ENCODE measurements around the gene SLC25A3.

DNA sequence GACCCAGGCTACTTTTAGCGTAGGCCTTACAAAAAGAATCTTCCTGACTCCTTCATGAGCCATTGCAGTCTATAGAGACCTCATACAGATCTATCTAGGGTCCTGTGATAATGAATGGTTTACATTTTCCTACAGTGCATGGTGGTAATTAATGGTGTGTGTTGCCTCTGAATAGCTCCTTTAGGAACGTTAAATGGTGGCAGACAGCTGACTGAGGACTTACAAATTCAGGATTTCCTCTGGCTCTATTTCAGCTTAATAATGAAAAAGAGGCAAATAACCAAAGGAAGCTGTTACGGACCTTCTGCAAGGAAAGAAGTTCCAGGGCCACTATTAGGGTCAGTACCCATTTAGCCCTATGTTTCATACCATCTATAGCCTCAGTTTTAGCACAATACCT lies 46.0 kb downstream of the SLC25A3 start:
- TF ChIP-seq EP300 (IDR thresholded peaks at IDR 0.05; ENCODE audit: low read depth) (no peak), POLR2A (IDR thresholded peaks at IDR 0.05) (no peak)
- TF ChIP-seq, protein P1, sequence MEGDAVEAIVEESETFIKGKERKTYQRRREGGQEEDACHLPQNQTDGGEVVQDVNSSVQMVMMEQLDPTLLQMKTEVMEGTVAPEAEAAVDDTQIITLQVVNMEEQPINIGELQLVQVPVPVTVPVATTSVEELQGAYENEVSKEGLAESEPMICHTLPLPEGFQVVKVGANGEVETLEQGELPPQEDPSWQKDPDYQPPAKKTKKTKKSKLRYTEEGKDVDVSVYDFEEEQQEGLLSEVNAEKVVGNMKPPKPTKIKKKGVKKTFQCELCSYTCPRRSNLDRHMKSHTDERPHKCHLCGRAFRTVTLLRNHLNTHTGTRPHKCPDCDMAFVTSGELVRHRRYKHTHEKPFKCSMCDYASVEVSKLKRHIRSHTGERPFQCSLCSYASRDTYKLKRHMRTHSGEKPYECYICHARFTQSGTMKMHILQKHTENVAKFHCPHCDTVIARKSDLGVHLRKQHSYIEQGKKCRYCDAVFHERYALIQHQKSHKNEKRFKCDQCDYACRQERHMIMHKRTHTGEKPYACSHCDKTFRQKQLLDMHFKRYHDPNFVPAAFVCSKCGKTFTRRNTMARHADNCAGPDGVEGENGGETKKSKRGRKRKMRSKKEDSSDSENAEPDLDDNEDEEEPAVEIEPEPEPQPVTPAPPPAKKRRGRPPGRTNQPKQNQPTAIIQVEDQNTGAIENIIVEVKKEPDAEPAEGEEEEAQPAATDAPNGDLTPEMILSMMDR (IDR thresholded peaks at IDR 0.05), result no peak
